GM23248 (cell line): ENCODE results near the gene AOX1.

Experiments used
- EZH2 ChIP-seq: fragments of 200-600 bp; sonication (generic); IDR thresholded peaks from 2 replicates; pipeline ENCODE4 v1.6.1; 2018; ENCODE audit warnings: antibody characterized with exemption, mild to moderate bottlenecking; ENCODE audit not compliant: insufficient read depth, poor library complexity, severe bottlenecking
- EZH2phosphoT487 ChIP-seq: fragments of 200-600 bp; sonication (generic); IDR thresholded peaks from 2 replicates; pipeline ENCODE4 v1.6.1; 2018; ENCODE audit warnings: antibody characterized with exemption, moderate library complexity, mild to moderate bottlenecking, low read depth; ENCODE audit not compliant: insufficient read depth

GRCh38 chr2:200670751-200671150 is 84.9 kb downstream of the AOX1 start:
- TF ChIP-seq EZH2, result no peak
- no peak for TF ChIP-seq EZH2phosphoT487
